Uterus (tissue), 4 donors: ENCODE data around the gene CCDC60. TPM values are rescaled to one million over a fixed set of nuclear protein-coding genes. Genes with fewer than 3 reads are reported as not detected.

Source experiments
- DNase-seq, 2 donors: peaks; one replicate each; pipeline ENCODE4 v3.0.0-alpha.2; 2019 to 2020
- H3K27ac ChIP-seq, 2 donors: fragments of 200-600 bp; sonication (generic); 1 replicate in 1 of 2; 2 replicates in 1 of 2; pipeline ENCODE4 v1.5.1; 2016 to 2018
- H3K27me3 ChIP-seq, 2 donors: fragments of 200-600 bp; sonication (generic); one replicate each; pipeline ENCODE4 v1.5.1; 2018 to 2019; ENCODE audit warnings: control low read depth in 1 of 2
- H3K36me3 ChIP-seq, 2 donors: fragments of 200-600 bp; sonication (generic); one replicate each; pipeline ENCODE4 v1.5.1; 2019; ENCODE audit warnings: control low read depth in 1 of 2
- H3K4me1 ChIP-seq, 2 donors: fragments of 200-600 bp; sonication (generic); one replicate each; pipeline ENCODE4 v1.5.1; 2018 to 2019; ENCODE audit warnings: control low read depth in 1 of 2
- H3K4me3 ChIP-seq, 2 donors: fragments of 200-600 bp; sonication (generic); 1 replicate in 1 of 2; 2 replicates in 1 of 2; pipeline ENCODE4 v1.5.1; 2018 to 2019; ENCODE audit warnings: mild to moderate bottlenecking in 1 of 2
- H3K9me3 ChIP-seq, 2 donors: fragments of 200-600 bp; sonication (generic); one replicate each; pipeline ENCODE4 v1.5.1; 2019; ENCODE audit warnings: control low read depth in 1 of 2
- CTCF ChIP-seq, 4 experiments: fragments of 200-600 bp in 2 of 4; fragments of 450-650 bp in 2 of 4; sonication (generic) in 2 of 4; IDR thresholded peaks; one replicate each; pipeline ENCODE4 v1.5.1; 2016 to 2019; ENCODE audit warnings: antibody characterized with exemption in 4 of 4, mild to moderate bottlenecking in 2 of 4, moderate library complexity in 1 of 4
- POLR2A ChIP-seq, 2 donors: fragments of 450-650 bp; IDR thresholded peaks; one replicate each; pipeline ENCODE4 v1.6.1; 2016; ENCODE audit warnings: antibody characterized with exemption in 2 of 2, mild to moderate bottlenecking in 1 of 2, moderate library complexity in 1 of 2
- intact Hi-C: fragments of 100-400 bp; cut with DNase I; formaldehyde crosslinking; loops from one replicate; pipeline ENCODE4 v1.15.1; 2023; ENCODE audit warnings: low total_unique reads
- total RNA-seq, 4 donors: library from RNA; depleted of rRNA in 3 of 4; stranded (reverse); fragments of >200 nt in 3 of 4; gene quantifications; one replicate each; pipeline versions ENCODE4 v1.1.0 to v1.2.4, GENCODE V29; 2014 to 2023
- donor health status: DM: yes; HTN: yes; CAD: no.

Gene CCDC60
- total RNA-seq, 4 donors from 2014 or later, result 2.4 TPM; not detected in 3

- Histone ChIP-seq H3K9me3 (no peaks in the 10 kb centered on the region), H3K4me1 (no peaks in the 10 kb centered on the region), H3K27ac (no peak overlapping the region), H3K36me3 (no peaks in the 10 kb centered on the region), H3K27me3 (no peaks in the 10 kb centered on the region), H3K4me3 (no peak overlapping the region)
- intact Hi-C loops, result no loop called here
- TF ChIP-seq CTCF (IDR thresholded peaks at IDR 0.05), result no peak
- TF ChIP-seq POLR2A (IDR thresholded peaks at IDR 0.05), result no peak
- no peak for DNase-seq
Measured at GRCh38 chr12:119373001-119373400, 38.5 kb downstream of the CCDC60 start.

GRCh38 chr12:119373666-119374065 is 39.1 kb downstream of the CCDC60 start:
- Histone ChIP-seq H3K36me3 (no peaks in the 10 kb centered on the region), H3K27me3 (no peaks in the 10 kb centered on the region), H3K27ac (no peak overlapping the region), H3K4me1 (no peaks in the 10 kb centered on the region), H3K4me3 (no peak overlapping the region), H3K9me3 (no peaks in the 10 kb centered on the region)
- TF ChIP-seq POLR2A (IDR thresholded peaks at IDR 0.05) (no peak), CTCF (IDR thresholded peaks at IDR 0.05) (no peak)
- intact Hi-C loops, result no loop called here
- DNase-seq, result no peak

GRCh38 chr12:119374635-119375034 is 40.1 kb downstream of the CCDC60 start:
- Histone ChIP-seq H3K27ac (no peak overlapping the region), H3K36me3 (no peaks in the 10 kb centered on the region), H3K27me3 (no peaks in the 10 kb centered on the region), H3K4me3 (no peak overlapping the region), H3K9me3 (no peaks in the 10 kb centered on the region), H3K4me1 (no peaks in the 10 kb centered on the region)
- DNase-seq, result no peak
- TF ChIP-seq POLR2A (IDR thresholded peaks at IDR 0.05), result no peak
- no peak for TF ChIP-seq CTCF (IDR thresholded peaks at IDR 0.05)
- intact Hi-C loops, result no loop called here

- Histone ChIP-seq H3K9me3 (no peaks in the 10 kb centered on the region), H3K27me3 (no peaks in the 10 kb centered on the region), H3K4me3 (no peak overlapping the region), H3K36me3 (no peaks in the 10 kb centered on the region), H3K4me1 (no peaks in the 10 kb centered on the region), H3K27ac (no peak overlapping the region)
- intact Hi-C loops, result no loop called here
- TF ChIP-seq CTCF (IDR thresholded peaks at IDR 0.05), result no peak
- no peak for TF ChIP-seq POLR2A (IDR thresholded peaks at IDR 0.05)
- DNase-seq, result no peak
Measured at GRCh38 chr12:119375075-119375882, 40.8 kb downstream of the CCDC60 start.

GRCh38 chr12:119375883-119376190 is 41.3 kb downstream of the CCDC60 start:
- no peak overlapping the region for H3K27ac ChIP-seq
- no peaks in the 10 kb centered on the region for H3K9me3 ChIP-seq
- DNase-seq, result no peak
- intact Hi-C loops, result no loop called here
- TF ChIP-seq CTCF (IDR thresholded peaks at IDR 0.05) (no peak), POLR2A (IDR thresholded peaks at IDR 0.05) (no peak)
- no peaks in the 10 kb centered on the region for H3K27me3 ChIP-seq
- H3K4me3 ChIP-seq, result no peak overlapping the region
- no peaks in the 10 kb centered on the region for H3K4me1 ChIP-seq
- no peaks in the 10 kb centered on the region for H3K36me3 ChIP-seq
